MCF 10A (cell line): ENCODE measurements around the gene TEX101. TPM values are rescaled to one million over a fixed set of nuclear protein-coding genes. Genes with fewer than 3 reads are reported as not detected.

Experiments used
- BruUV-seq: library from RNA; stranded (reverse); fragments of 400-500 nt; replicated peaks from 2 replicates; lab custom pipeline; 2021; lab: Mats Ljungman, UMichigan
- CTCF ChIA-PET: fragments of 300-600 bp; sonication (Branson Sonifier 250); formaldehyde crosslinking; extraction: SDS; loops from one replicate; lab custom pipeline; 2021; ENCODE audit warnings: antibody characterized with exemption, inconsistent platforms; lab: Yijun Ruan, JAX
- POLR2A ChIA-PET: fragments of 300-600, 350-650 bp; sonication (Branson Sonifier 250); formaldehyde crosslinking; extraction: SDS; loops from one replicate; lab custom pipeline; 2020; ENCODE audit warnings: antibody characterized with exemption, inconsistent platforms; lab: Yijun Ruan, JAX
- DNase-seq: peaks from one replicate; pipeline ENCODE4 v3.0.0-alpha.2; 2018; ENCODE audit not compliant: unreplicated experiment
- H3K27ac Mint-ChIP-seq: one replicate; pipeline ENCODE4 v1.8.0; 2022; ENCODE audit warnings: mild to moderate bottlenecking, low read depth, mixed read lengths; ENCODE audit not compliant: unreplicated experiment
- H3K27me3 Mint-ChIP-seq: one replicate; pipeline ENCODE4 v1.8.0; 2022; ENCODE audit warnings: mixed read lengths; ENCODE audit not compliant: insufficient read depth, unreplicated experiment
- H3K36me3 Mint-ChIP-seq: one replicate; pipeline ENCODE4 v1.8.0; 2022; ENCODE audit warnings: mild to moderate bottlenecking, moderate library complexity, mixed read lengths; ENCODE audit not compliant: insufficient read depth, unreplicated experiment
- H3K4me1 Mint-ChIP-seq: one replicate; pipeline ENCODE4 v1.8.0; 2022; ENCODE audit warnings: mixed read lengths; ENCODE audit not compliant: insufficient read depth, unreplicated experiment
- H3K4me3 Mint-ChIP-seq: one replicate; pipeline ENCODE4 v1.8.0; 2022; ENCODE audit warnings: mild to moderate bottlenecking, moderate library complexity, mixed read lengths; ENCODE audit not compliant: unreplicated experiment
- H3K9me3 Mint-ChIP-seq: one replicate; pipeline ENCODE4 v1.8.0; 2022; ENCODE audit warnings: mixed read lengths; ENCODE audit not compliant: unreplicated experiment
- CTCF ChIP-seq: fragments of 200-600 bp; IDR thresholded peaks from one replicate; pipeline ENCODE4 v1.8.0; 2022; ENCODE audit warnings: antibody characterized with exemption, mild to moderate bottlenecking; ENCODE audit not compliant: unreplicated experiment
- intact Hi-C: fragments of 100-400 bp; cut with micrococcal nuclease; formaldehyde crosslinking; loops from 2 replicates; pipeline ENCODE4 v1.14.1; 2022
- total RNA-seq: library from RNA; stranded (reverse); gene quantifications from 2 replicates; pipeline ENCODE4 v1.2.3, GENCODE V29; 2022

Gene TEX101
- total RNA-seq, 1 experiment from 2014 or later: not detected

- H3K4me1 Mint-ChIP-seq: peaks cover 28% of the 10 kb centered on the region
- H3K27ac Mint-ChIP-seq: no peak overlapping the region
- intact Hi-C loops: no loop called here
- H3K9me3 Mint-ChIP-seq: no peaks in the 10 kb centered on the region
- no peaks in the 10 kb centered on the region for H3K27me3 Mint-ChIP-seq
- CTCF ChIA-PET: interaction anchor here (1.0 to 1.3 kb wide), 2 partner anchors 14 to 58 kb away, joined by 4 to 7 read pairs; no protein-coding TSS in a partner anchor
- H3K36me3 Mint-ChIP-seq: peaks cover 5% of the 10 kb centered on the region
- POLR2A ChIA-PET: no interaction called here
- BruUV-seq: no TSS peak
- no peak overlapping the region for H3K4me3 Mint-ChIP-seq
- DNase-seq: no peak
- no peak for TF ChIP-seq CTCF
Measured at GRCh38 chr19:43461303-43461702, 46.6 kb downstream of the TEX101 start.

GRCh38 chr19:43462383-43462782, 47.7 kb downstream of the TEX101 start:
- TF ChIP-seq CTCF: no peak
- POLR2A ChIA-PET: interaction anchor here (1.0 to 4.1 kb wide), 9 partner anchors 12 to 66 kb away, joined by 3 to 35 read pairs (median 6); partner anchors contain the start of genes ETHE1 and PHLDB3
- H3K4me1 Mint-ChIP-seq: peaks cover 33% of the 10 kb centered on the region
- no peaks in the 10 kb centered on the region for H3K9me3 Mint-ChIP-seq
- H3K27ac Mint-ChIP-seq: no peak overlapping the region
- peaks cover 5% of the 10 kb centered on the region for H3K36me3 Mint-ChIP-seq
- intact Hi-C loops: no loop called here
- no peak for DNase-seq
- no peaks in the 10 kb centered on the region for H3K27me3 Mint-ChIP-seq
- H3K4me3 Mint-ChIP-seq: no peak overlapping the region
- no TSS peak for BruUV-seq
- CTCF ChIA-PET: interaction anchor here (2.5 to 6.1 kb wide), 2 partner anchors 15 to 57 kb away, joined by 17 to 39 read pairs; no protein-coding TSS in a partner anchor

DNA sequence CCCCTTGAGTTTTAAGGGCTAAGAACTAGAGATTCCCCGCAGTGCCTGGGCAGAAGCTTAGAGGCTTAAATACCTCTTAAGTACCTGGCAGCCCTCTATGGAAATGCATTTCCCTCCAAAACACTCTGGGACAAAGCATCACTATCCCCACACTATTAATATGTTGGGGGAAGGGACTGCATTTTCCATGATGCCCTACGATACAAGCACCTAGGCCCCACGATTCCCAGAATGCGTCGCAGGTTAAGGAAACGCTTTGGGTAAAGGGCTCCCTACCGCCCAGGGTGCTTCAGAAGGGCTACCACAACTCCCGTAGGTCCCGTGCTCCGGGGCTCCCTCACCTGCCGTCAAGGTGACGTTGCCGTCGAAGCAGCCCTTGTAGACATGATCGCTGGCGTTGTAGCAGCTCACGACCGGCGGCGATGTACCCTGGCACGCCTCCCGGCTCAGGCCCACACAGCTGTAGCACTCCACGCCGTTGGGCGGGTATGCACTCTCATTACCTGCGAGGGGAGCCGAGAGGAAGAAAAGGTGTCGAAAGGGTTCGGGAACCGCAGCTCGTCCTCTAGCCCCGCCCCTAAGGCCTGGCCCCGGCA, 48.2 kb downstream of the TEX101 start:
- DNase-seq: no peak
- no peaks in the 10 kb centered on the region for H3K9me3 Mint-ChIP-seq
- peaks cover 5% of the 10 kb centered on the region for H3K36me3 Mint-ChIP-seq
- ChIA-PET POLR2A (interaction anchor here (0.8 to 4.1 kb wide), 16 partner anchors 11 to 295 kb away, joined by 3 to 35 read pairs (median 6); partner anchors contain the start of genes ETHE1, IRGQ, PHLDB3 and ZNF575), CTCF (interaction anchor here (2.5 to 6.1 kb wide), 2 partner anchors 16 to 56 kb away, joined by 17 to 39 read pairs; no protein-coding TSS in a partner anchor)
- peaks cover 38% of the 10 kb centered on the region for H3K4me1 Mint-ChIP-seq
- no peak for TF ChIP-seq CTCF
- H3K27me3 Mint-ChIP-seq: no peaks in the 10 kb centered on the region
- H3K4me3 Mint-ChIP-seq: peak overlapping the region; percentile 88
- no TSS peak for BruUV-seq
- H3K27ac Mint-ChIP-seq: peak overlapping the region; percentile 80
- intact Hi-C loops: no loop called here

- ChIA-PET POLR2A (interaction anchor here (0.6 to 4.1 kb wide), 21 partner anchors 11 to 1613 kb away, joined by 3 to 35 read pairs (median 5); partner anchors contain the start of genes ETHE1, IRGQ, PHLDB3 and ZNF296), CTCF (interaction anchor here (0.7 to 6.1 kb wide), 5 partner anchors 17 to 1738 kb away, joined by 3 to 39 read pairs (median 4); no protein-coding TSS in a partner anchor)
- no peak for TF ChIP-seq CTCF
- intact Hi-C loops: no loop called here
- Mint-ChIP-seq H3K27me3 (no peaks in the 10 kb centered on the region), H3K27ac (peak overlapping the region; percentile 80), H3K9me3 (no peaks in the 10 kb centered on the region), H3K4me1 (peaks cover 45% of the 10 kb centered on the region), H3K36me3 (peaks cover 5% of the 10 kb centered on the region), H3K4me3 (peak overlapping the region; percentile 88)
- no TSS peak for BruUV-seq
- peak; percentile 97 for DNase-seq
Measured at GRCh38 chr19:43463381-43464133, 48.9 kb downstream of the TEX101 start.
